A549 (cell line): ENCODE results near the gene MYO15B. TPM values are rescaled to one million over a fixed set of nuclear protein-coding genes. Genes with fewer than 3 reads are reported as not detected.

Source experiments
- ATAC-seq, 2 experiments: fragments of 200-7000 bp in 1 of 2; fragments of >200 bp in 1 of 2; cut with Nextera tagmentation in 1 of 2; cut with Tn5 transposase in 1 of 2; 3 replicates each; pipeline versions ENCODE4 v1.8.0 to v1.9.1; 2018 to 2020; ENCODE audit warnings: mild to moderate bottlenecking in 1 of 2, moderate library complexity in 1 of 2
- CTCF ChIA-PET: fragments of 300-600 bp; sonication (Branson Sonifier 250); formaldehyde crosslinking; extraction: SDS; loops from one replicate; lab custom pipeline; 2021; ENCODE audit warnings: antibody characterized with exemption, inconsistent platforms; lab: Yijun Ruan, JAX
- POLR2A ChIA-PET: fragments of 350-600 bp; formaldehyde crosslinking; extraction: SDS; loops from one replicate; lab custom pipeline; 2021; ENCODE audit warnings: antibody characterized with exemption, inconsistent platforms; lab: Yijun Ruan, JAX
- DNase-seq, 2 experiments: peaks; one replicate each; pipeline versions ENCODE4 v3.0.0 to v3.0.0-alpha.2; 2011 to 2016; ENCODE audit warnings: low read depth in 1 of 2, low spot score in 1 of 2
- FAIRE-seq: peaks from 2 replicates; lab custom pipeline; 2011; peaks lifted over from hg19 to GRCh38; lab: Jason Lieb, UNC
- H3K27ac ChIP-seq, 2 experiments: fragments of >200 bp; sonication (Bioruptor Twin); formaldehyde crosslinking; 3 replicates each; pipeline ENCODE4 v1.5.1; 2016 to 2017
- H3K4me1 ChIP-seq: fragments of >200 bp; sonication (Bioruptor Twin); formaldehyde crosslinking; 3 replicates; pipeline ENCODE4 v1.6.1; 2016
- H3K4me2 ChIP-seq: fragments of >200 bp; sonication (Bioruptor Twin); formaldehyde crosslinking; 3 replicates; pipeline ENCODE4 v1.6.1; 2016
- H3K4me3 ChIP-seq: fragments of >200 bp; sonication (Bioruptor Twin); formaldehyde crosslinking; 3 replicates; pipeline ENCODE4 v1.5.1; 2016
- H3K9me3 ChIP-seq: fragments of >200 bp; sonication (Bioruptor Twin); formaldehyde crosslinking; 3 replicates; pipeline ENCODE4 v1.6.1; 2016
- CEBPB ChIP-seq, 2 experiments: fragments of >200 bp in 1 of 2; sonication (Bioruptor Twin) in 1 of 2; formaldehyde crosslinking in 1 of 2; IDR thresholded peaks; 2 replicates each; pipeline ENCODE4 v1.6.1; 2012 to 2016
- CHD2 ChIP-seq: fragments of 150-350 bp; IDR thresholded peaks from 2 replicates; pipeline ENCODE4 v1.6.1; 2014; ENCODE audit warnings: low read length; ENCODE audit not compliant: partially characterized antibody
- ESRRA ChIP-seq: fragments of 150-350 bp; IDR thresholded peaks from 2 replicates; pipeline ENCODE4 v1.6.1; 2014; ENCODE audit warnings: mild to moderate bottlenecking, low read length, borderline replicate concordance
- FOSB ChIP-seq: fragments of 250-450 bp; sonication (Bioruptor Pico); IDR thresholded peaks from 2 replicates; pipeline ENCODE4 v1.5.0; 2020; ENCODE audit warnings: mild to moderate bottlenecking, moderate library complexity
- FOSL2 ChIP-seq, 2 experiments: fragments of 450-650 bp in 1 of 2; fragments of >200 bp in 1 of 2; sonication (Bioruptor Twin) in 1 of 2; formaldehyde crosslinking; IDR thresholded peaks; 2 replicates each; pipeline versions ENCODE4 v1.5.0 to v1.6.1; 2016 to 2020; ENCODE audit warnings: mild to moderate bottlenecking in 1 of 2, moderate library complexity in 1 of 2
- FOXS1 ChIP-seq: fragments of 250-450 bp; sonication (Bioruptor Pico); IDR thresholded peaks from 2 replicates; pipeline ENCODE4 v1.5.0; 2020; ENCODE audit warnings: mild to moderate bottlenecking, moderate library complexity
- HES2 ChIP-seq: fragments of >200 bp; sonication (Bioruptor Twin); formaldehyde crosslinking; IDR thresholded peaks from 2 replicates; pipeline ENCODE4 v1.6.1; 2016
- HEYL ChIP-seq: fragments of 250-450 bp; sonication (Bioruptor Pico); IDR thresholded peaks from 2 replicates; pipeline ENCODE4 v1.8.0; 2021; ENCODE audit warnings: mild to moderate bottlenecking, moderate library complexity
- HOXA7 ChIP-seq: fragments of 250-450 bp; sonication (Bioruptor Pico); IDR thresholded peaks from 2 replicates; pipeline ENCODE4 v1.5.0; 2020; ENCODE audit warnings: mild to moderate bottlenecking, moderate library complexity
- HOXB13 ChIP-seq: fragments of 250-450 bp; sonication (Bioruptor Pico); IDR thresholded peaks from 2 replicates; pipeline ENCODE4 v1.5.0; 2020; ENCODE audit warnings: low read depth, mild to moderate bottlenecking, moderate library complexity
- JUN ChIP-seq, 2 experiments: fragments of >200 bp; sonication (Bioruptor Twin); formaldehyde crosslinking; IDR thresholded peaks; 2 replicates in 1 of 2; 3 replicates in 1 of 2; pipeline ENCODE4 v1.6.1; 2016 to 2017
- KDM5A ChIP-seq: fragments of 200-600 bp; sonication (generic); IDR thresholded peaks from 2 replicates; pipeline ENCODE4 v1.6.1; 2016; ENCODE audit warnings: antibody characterized with exemption, mild to moderate bottlenecking
- MAFK ChIP-seq: fragments of 450-650 bp; IDR thresholded peaks from 2 replicates; pipeline ENCODE4 v1.6.1; 2014; ENCODE audit not compliant: partially characterized antibody
- PHF8 ChIP-seq: fragments of 200-600 bp; sonication (generic); IDR thresholded peaks from 2 replicates; pipeline ENCODE4 v1.6.1; 2016; ENCODE audit warnings: low read depth, mild to moderate bottlenecking, antibody characterized with exemption, moderate library complexity, borderline replicate concordance
- RAD21 ChIP-seq, 2 experiments: fragments of >200 bp in 1 of 2; sonication (Bioruptor Twin) in 1 of 2; formaldehyde crosslinking in 1 of 2; IDR thresholded peaks in 1 of 2; conservative IDR thresholded peaks in 1 of 2; 2 replicates in 1 of 2; 3 replicates in 1 of 2; pipeline ENCODE4 v1.6.1; 2012 to 2018; ENCODE audit warnings: inconsistent platforms in 1 of 2
- TP53 ChIP-seq: fragments of 250-450 bp; sonication (Bioruptor Pico); IDR thresholded peaks from 2 replicates; pipeline ENCODE4 v1.5.0; 2021; ENCODE audit warnings: mild to moderate bottlenecking, moderate library complexity
- ZC3H11A ChIP-seq: fragments of 450-650 bp; IDR thresholded peaks from 2 replicates; pipeline ENCODE4 v1.6.1; 2014; ENCODE audit warnings: antibody characterized with exemption, mild to moderate bottlenecking
- ZFP36 ChIP-seq: fragments of 450-650 bp; IDR thresholded peaks from 2 replicates; pipeline ENCODE4 v1.6.1; 2014; ENCODE audit warnings: borderline replicate concordance; ENCODE audit not compliant: partially characterized antibody
- WGBS: methylation state at CpG from one replicate; pipeline ENCODE4 v1.1.6; 2017; ENCODE audit errors: missing lambda C conversion rate; 5-methylcytosine and 5-hydroxymethylcytosine counted together
- polyA plus RNA-seq, 4 experiments: library from polyadenylated mRNA; depleted of rRNA in 3 of 4; stranded (reverse); fragments of >200 nt; fragmentation: RNase III in 1 of 4; extraction: RNeasy Plus Mini Kit Qiagen cat#74134 plus additional on column Dnase treatment in 1 of 4; gene quantifications; 2 replicates in 3 of 4; 3 replicates in 1 of 4; pipeline ENCODE4 v1.2.3, GENCODE V29; 2011 to 2017
- TF ChIP-seq, protein P1 (sequence below): IDR thresholded peaks from 2 replicates; pipeline ENCODE4 v1.6.1; 2012

The MYO15B gene
- polyA plus RNA-seq, 2 of the 4 experiments (the other 2 are of a cell fraction) = 12.4 to 33.9 TPM

DNA sequence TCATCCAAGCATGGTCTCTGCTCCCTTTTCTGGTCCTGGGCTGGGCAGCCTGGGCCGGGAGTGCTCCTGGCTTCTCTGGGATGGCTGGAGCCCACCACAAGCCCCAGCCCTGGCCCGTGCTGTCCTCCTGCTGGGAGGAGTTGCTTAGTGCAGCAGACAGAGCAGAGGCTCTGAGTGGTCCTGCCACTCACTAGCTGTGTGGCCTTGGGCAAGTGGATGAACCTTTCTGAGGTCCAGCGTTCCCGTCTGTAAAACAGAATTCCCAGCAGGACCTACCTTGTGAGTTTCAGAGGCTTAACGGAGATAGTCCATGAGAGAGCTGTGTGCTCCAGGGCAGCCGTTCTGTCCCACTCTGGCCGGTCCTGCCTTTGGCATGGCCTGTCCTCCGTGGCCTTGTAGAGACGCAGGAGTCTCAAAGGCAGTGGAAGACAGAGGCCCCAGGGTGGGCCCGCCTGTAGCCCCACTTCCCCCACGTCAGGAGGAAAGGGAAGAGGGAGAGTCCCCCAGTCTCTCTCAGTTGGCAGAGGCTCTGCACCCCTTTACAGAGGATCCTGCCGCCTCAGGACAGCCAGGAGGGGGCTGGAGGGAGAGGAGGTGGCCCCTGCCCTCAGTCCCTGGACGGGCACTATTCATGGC, 7.8 kb downstream of the MYO15B start:
- WGBS = 74% methylated on average over 13 of the region's 13 CpGs
- CTCF ChIA-PET = interaction anchor here (0.7 to 29.9 kb wide), 6 partner anchors 7 to 389 kb away, joined by 3 to 926 read pairs (median 7); partner anchors contain the start of gene SMIM5
- H3K27ac ChIP-seq = 0 out of 6 replicates have a peak overlapping the region, but pooled peaks of 1 of the 2 experiments have one; percentile 1
- no peaks in the 10 kb centered on the region for H3K9me3 ChIP-seq
- no peak overlapping the region for H3K4me2 ChIP-seq
- ATAC-seq (peak in 1 of 2 experiments; percentile 40; a peak in 3 of 6 replicates), FAIRE-seq (no peak), DNase-seq (no peak)
- no peak for TF ChIP-seq RAD21 (conservative IDR thresholded peaks at IDR 0.05 in 1 of 2, IDR thresholded peaks at IDR 0.05 in 1 of 2)
- TF ChIP-seq HEYL (CRISPR knock-in tag) = no peak
- TF ChIP-seq FOSL2 (IDR thresholded peaks at IDR 0.05) = no peak
- TF ChIP-seq FOSL2 (CRISPR knock-in tag; IDR thresholded peaks at IDR 0.05) = no peak
- TF ChIP-seq PHF8 = no peak
- no peak for TF ChIP-seq KDM5A
- no peak for TF ChIP-seq ZFP36
- TF ChIP-seq CEBPB (IDR thresholded peaks at IDR 0.05) = no peak
- no peak for TF ChIP-seq TP53 (CRISPR knock-in tag)
- TF ChIP-seq HOXB13 = no peak
- no peak for TF ChIP-seq CHD2
- POLR2A ChIA-PET = no interaction called here
- H3K4me1 ChIP-seq = peaks cover 4% of the 10 kb centered on the region; the same call in 2 of the 3 replicates
- H3K4me3 ChIP-seq = no peak overlapping the region

DNA sequence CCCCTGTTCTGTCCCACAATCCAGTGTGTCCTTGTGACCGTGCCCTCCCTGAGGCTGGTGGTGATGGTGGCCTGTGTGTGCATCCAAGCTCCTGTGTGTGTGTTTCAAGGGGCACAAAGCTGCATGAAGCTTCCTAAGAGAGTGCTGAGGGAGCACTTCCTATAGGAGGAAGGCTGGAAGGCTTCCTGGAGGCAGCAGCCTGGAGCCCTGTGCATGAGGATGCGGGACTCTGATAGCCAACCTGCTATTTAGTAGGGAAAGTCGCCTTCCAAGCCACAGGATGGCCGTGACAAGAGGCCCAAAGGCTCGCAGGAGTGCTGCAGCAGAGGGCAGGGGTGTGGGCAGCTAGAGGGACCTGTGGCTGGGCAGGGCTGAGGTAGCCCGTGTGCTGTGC, 8.3 kb downstream of the MYO15B start:
- no peak for ATAC-seq
- no peak for FAIRE-seq
- H3K27ac ChIP-seq = peak overlapping the region in 1 of 2 experiments; percentile 41; a peak in 1 of 6 replicates
- CTCF ChIA-PET = interaction anchor here (0.7 to 29.9 kb wide), 6 partner anchors 27 to 388 kb away, joined by 3 to 926 read pairs (median 4); partner anchors contain the start of genes SMIM5 and TSEN54
- H3K9me3 ChIP-seq = no peaks in the 10 kb centered on the region
- H3K4me3 ChIP-seq = no peak overlapping the region
- TF ChIP-seq HES2 (no peak), HOXA7 (CRISPR knock-in tag) (no peak), FOXS1 (no peak), ZFP36 (peak; percentile 87), FOSL2 (IDR thresholded peaks at IDR 0.05) (no peak), FOSL2 (CRISPR knock-in tag; IDR thresholded peaks at IDR 0.05) (no peak), MAFK (peak; percentile 20), ESRRA (no peak), JUN (IDR thresholded peaks at IDR 0.05) (no peak), FOSB (CRISPR knock-in tag) (no peak)
- TF ChIP-seq, protein P1, sequence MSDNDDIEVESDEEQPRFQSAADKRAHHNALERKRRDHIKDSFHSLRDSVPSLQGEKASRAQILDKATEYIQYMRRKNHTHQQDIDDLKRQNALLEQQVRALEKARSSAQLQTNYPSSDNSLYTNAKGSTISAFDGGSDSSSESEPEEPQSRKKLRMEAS = no peak
- TF ChIP-seq, all 56 proteins: peak for 2
- DNase-seq = no peak
- WGBS = 65% methylated on average over 6 of the region's 6 CpGs
- H3K4me2 ChIP-seq = no peak overlapping the region
- peaks cover 8% of the 10 kb centered on the region for H3K4me1 ChIP-seq
- POLR2A ChIA-PET = no interaction called here

GRCh38 chr17:75596320-75597087, 8.9 kb downstream of the MYO15B start:
- POLR2A ChIA-PET = no interaction called here
- WGBS = 83% methylated on average over 13 of the region's 17 CpGs

More at GRCh38 chr17:75596320-75597087, 8.9 kb downstream of the MYO15B start:
- TF ChIP-seq ZC3H11A = no peak
- TF ChIP-seq MAFK = no peak
- TF ChIP-seq, all 56 proteins: peak for 0
- peak overlapping the region in 1 of 2 experiments; percentile 41; a peak in 1 of 6 replicates for H3K27ac ChIP-seq
- no peak; a peak in 1 of 6 replicates for ATAC-seq
- H3K4me1 ChIP-seq = peaks cover 14% of the 10 kb centered on the region
- H3K4me2 ChIP-seq = no peak overlapping the region
- H3K9me3 ChIP-seq = no peaks in the 10 kb centered on the region
- H3K4me3 ChIP-seq = no peak overlapping the region
- no peak for DNase-seq
- CTCF ChIA-PET = interaction anchor here (0.7 to 29.9 kb wide), 8 partner anchors 26 to 388 kb away, joined by 3 to 926 read pairs (median 3); partner anchors contain the start of genes SMIM5 and TSEN54
- no peak for FAIRE-seq
